Amygdala (tissue), 56 donors: ENCODE results near the gene MDFI.
"Not testable (repeated sequence)": the region's sequence is repeated elsewhere in the genome, so short reads cannot be mapped to it uniquely, and the experiment has no call there.

Experiments used
- DNase-seq, 56 donors: peaks; one replicate each; lab custom pipeline; 2025; lab: John Stamatoyannopoulos, UW

MDFI gene

DNA sequence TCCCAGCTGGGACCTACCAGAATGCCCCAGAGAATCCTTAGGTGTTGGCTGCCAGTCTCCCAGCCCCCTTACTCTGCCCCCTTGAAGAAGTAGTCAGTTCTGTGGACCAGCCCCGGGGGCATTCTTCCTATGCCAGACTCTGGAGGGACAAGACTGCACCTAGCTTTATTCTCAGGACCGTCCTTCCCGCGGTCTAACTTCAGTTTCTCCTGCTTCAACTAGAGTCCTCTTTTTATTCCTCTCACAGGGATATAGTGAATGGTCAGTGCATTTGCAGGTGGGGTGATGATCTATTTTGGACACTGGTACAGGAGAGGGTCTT lies 35.9 kb upstream of the MDFI start:
- DNase-seq: no peak

- DNase-seq: peak in 55 of 56 donors; percentile 20 to 84 (median 58)
These were observed 35.2 kb upstream of the MDFI start for GRCh38 chr6:41602864-41603608.

- DNase-seq: no peak
These were observed 34.3 kb upstream of the MDFI start for GRCh38 chr6:41604006-41604405.

DNA sequence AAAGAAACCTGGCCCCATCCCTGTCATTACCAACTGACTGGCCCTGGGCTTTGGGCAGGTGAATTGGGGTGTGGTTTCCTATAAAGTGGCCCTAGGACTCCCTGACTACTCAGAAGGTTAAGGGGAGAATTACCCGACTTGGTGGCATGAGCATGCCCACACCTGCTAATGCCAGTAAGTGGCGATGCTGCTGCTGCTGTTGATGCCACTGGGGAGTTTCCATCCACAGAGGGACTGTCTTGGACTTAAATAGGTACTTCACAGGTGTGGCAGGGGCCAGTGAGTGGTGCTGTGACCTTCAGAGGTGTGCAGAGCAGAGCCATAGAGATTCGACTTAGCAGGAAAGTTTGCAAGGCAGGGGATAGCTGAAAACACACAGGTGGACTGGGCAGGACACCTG lies 32.6 kb upstream of the MDFI start:
- DNase-seq: no peak

DNA sequence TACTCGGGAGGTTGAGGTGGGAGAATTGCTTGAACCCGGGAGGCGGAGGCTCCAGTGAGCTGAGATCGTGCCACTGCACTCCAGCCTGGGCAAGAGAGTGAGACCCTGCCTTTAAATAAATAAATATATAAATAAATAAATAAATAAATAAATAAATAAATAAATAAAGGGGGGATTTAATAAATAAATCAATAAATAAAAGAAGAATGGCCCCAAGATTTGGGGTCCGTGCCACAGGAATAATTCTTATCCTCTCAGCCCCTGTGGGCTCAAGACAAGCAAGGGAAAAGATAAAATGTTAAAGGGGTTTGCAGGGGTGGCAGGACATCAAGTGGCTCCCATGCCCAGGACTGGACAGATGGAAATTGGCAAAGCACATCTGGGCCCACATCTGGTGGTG lies 31.2 kb upstream of the MDFI start:
- no peak for DNase-seq

DNA sequence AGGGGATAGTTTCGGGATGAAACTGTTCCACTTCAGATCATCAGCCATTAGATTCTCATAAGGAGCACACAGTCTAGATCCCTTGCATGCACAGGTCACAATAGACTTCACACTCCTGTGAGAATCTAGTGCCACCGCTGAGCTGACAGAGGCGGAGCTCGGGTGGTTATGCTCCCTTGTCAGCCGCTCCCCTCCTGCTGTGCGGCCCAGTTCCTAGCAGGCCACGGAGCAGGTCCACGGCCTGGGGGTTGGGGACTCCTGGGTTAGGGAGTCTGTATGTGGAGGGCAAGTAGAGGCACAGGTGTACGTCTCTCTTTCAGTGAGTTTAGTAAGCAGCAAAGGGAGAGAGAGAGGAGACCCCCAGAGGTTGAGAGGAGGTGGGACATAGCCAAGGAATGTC lies 30.5 kb upstream of the MDFI start:
- no peak for DNase-seq

DNA sequence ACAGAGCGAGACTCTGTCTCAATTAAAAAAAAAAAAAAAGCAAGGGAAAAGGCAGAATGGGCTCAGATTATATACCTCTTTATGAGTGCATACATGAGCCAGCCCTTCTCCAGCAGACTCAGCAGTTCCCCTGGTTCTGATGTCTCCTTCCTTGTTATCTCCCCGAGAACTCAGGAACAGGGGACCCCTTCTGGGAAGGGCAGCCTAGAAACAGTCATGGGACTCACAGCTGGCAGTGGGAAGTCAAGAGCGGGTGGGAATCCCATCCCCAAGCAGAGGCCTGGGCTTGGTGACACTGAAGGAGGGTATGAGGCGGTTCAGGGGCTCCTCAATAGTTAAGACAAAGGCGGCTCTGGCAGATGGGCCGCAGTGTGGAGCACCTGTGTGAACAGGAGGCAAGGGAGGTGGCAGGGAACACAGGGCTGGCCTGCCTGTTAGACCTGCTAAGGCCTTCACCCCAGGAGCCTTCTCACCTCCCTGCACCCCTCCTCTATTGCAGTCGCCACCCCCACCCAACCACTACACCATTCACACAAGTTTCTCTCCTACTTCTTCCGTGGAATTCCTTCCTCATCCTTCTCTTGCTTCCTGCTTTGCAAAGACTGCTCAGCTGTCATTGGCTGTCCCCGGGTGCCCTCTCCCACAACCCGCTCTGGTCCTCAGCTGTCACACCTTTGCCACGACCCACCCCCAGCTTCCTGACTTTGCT lies 29.7 kb upstream of the MDFI start:
- no peak for DNase-seq

DNA sequence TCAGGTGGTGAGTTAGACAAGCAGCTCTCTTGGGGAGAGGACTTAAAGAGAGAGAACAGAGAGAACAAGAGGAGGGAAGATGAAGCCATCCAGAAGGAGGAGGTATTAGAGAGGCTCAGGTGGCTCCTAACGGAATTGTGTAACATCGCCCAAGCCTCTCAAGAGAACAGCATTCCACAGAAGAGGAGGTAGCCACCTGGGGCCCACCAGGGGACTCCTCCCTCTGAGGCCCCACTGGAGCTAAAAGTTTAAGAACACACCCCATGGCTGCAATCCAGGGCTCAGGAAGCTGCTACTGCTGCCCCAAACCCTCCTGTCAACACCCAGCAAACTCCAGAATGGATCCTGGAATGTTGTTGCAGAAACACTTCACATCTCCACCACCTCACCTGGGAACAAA lies 23.6 kb upstream of the MDFI start:
- no peak for DNase-seq

DNA sequence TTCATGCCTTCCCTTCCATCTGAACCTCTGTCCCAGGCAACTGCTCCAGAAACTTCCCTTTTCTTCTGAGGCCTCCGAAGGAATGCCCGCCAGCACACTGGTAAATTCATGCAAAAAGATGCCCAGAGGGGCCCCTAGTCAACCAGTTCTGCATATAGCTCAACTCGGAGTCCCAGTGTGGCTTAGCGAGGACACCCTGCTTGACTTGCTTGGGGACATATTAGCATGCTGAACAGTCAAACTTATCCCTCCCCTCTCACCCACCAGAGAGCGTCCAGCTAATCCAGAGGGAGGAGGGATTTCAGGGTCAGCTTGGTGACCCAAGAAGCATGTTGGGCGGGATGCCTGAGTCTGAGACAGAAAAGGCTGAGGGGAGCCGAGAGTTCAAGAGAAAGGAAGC lies 23.0 kb upstream of the MDFI start:
- DNase-seq: no peak

GRCh38 chr6:41618598-41618997 lies 19.7 kb upstream of the MDFI start:
- no peak for DNase-seq

DNA sequence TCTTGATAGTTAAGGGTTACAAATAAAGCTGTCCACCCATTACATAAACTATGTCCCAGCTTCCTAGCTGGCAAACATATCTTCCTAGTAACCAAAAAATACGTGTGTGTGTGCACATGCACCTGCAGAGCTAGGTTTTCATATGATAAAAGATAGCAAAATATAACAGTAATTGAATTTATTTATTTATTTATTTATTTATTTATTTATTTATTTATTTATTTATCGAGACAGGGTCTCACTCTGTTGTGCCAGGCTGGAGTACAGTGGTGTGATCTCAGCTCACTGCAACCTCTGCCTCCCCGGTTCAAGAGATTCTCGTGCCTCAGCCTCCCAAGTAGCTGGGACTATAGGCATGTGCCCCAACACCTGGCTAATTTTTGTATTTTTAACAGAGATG lies 19.1 kb upstream of the MDFI start:
- not testable (repeated sequence) for DNase-seq

- no peak for DNase-seq
These were observed 16.9 kb upstream of the MDFI start for GRCh38 chr6:41621367-41621766.

GRCh38 chr6:41621802-41622201 lies 16.5 kb upstream of the MDFI start:
- DNase-seq: no peak

DNA sequence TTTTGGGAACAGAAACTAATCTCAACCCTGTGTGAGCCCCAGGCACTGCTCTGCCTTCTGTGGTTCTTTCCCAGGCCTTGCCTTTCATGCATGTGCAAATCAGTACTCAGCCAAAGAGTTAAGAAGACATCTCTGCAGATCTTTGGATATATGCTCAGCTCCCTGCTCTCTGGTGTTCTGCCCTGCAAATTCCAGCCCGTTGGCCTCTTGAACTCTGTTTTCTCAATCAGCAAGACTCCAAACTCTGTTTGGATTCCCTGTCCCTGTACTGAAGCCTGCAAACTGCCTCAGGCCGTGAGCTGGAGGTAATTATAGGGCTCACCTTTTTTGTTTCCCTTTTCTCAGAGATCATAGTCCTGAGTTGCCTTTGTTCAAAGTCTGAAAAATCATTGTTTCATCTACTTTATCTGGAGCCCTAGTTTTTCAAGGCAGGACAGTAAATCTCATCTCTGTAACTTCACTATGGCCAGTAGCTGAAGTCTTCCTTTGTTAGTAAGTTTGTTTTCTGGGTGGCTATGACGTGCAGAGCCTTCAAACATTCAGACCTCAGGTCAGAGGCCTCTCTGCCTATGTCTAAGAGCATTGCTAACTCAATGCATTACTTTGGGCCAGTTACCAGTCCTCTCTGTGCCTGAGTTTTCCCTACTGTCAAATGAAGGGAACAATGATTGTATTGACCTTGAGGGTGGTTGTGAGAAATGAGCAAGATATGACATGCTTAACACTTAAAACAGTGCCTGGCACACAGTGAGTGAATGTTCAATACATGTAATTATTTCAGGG lies 15.9 kb upstream of the MDFI start:
- no peak for DNase-seq

DNA sequence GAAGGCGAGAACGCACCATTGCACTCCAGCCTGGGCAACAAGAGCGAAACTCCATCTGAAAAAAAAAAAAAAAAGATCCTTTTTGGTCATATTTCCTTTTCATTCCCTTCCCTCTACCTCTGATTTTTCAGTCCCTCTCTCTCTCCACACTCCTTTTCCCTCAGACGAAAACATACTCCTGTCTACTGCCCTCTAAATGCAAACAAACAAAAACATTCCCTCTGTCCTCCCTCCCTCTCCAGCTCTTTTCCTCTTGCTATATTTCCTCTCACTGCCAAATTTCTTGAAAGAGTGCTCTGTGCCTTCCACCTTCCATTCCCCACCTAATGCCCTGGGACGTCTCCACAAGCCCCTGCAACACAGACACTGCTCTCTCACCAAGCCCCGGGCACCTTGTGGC lies 14.9 kb upstream of the MDFI start:
- DNase-seq: no peak

DNA sequence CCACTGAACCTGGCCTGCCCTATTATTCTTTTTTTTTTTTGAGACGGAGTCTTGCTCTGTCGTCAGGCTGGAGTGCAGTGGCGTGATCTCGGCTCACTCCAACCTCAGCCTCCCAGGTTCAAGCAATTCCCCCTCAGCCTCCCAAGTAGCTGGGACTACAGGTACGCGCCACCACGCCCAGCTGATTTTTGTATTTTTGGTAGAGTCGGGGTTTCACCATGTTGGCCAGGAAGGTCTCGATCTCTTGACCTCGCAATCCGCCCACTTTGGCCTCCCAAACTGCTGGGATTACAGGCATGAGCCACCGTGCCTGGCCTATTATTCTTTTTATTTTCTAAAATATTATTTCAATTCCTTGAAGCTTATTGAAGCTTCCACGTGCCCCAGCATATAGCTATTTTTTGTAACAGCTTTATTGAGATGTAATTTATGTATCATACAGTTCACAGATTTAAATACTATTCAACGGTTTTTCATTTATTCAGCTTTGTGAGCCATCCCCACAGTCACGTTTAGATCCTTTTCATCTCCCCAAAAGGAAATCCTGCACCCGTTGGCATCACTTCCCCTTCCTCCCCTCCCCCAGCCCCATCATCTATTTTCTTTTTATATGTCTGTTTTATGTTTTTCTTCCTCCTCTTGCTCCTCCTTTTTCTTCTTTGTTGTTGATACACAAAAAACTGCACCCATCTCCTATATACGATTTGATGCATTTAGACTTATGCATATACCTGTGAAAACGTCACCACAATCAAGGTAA lies 13.5 kb upstream of the MDFI start:
- no peak for DNase-seq

DNA sequence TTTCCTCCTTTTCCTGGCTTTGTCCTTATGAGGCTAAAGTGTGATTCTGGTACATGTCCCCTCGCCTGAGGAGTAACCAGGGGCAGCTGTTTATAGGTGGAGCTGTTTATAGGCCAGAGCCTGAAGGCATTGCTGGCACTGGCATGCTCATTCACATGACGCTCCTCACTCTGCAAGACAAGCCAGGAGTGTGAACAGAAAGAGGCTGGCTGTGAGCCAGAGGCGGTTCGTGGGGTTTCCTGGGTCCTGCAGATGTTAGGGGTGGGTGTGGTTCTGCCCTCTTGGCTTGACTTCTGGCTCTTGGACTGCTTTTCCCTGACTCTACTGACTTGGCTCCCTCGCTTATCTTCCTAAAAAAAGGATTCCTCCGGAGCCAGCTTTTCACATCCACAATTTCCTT lies 12.8 kb upstream of the MDFI start:
- no peak for DNase-seq

GRCh38 chr6:41626022-41626421 lies 12.2 kb upstream of the MDFI start:
- DNase-seq: no peak

- no peak for DNase-seq
These were observed 11.4 kb upstream of the MDFI start for GRCh38 chr6:41626917-41627316.

DNA sequence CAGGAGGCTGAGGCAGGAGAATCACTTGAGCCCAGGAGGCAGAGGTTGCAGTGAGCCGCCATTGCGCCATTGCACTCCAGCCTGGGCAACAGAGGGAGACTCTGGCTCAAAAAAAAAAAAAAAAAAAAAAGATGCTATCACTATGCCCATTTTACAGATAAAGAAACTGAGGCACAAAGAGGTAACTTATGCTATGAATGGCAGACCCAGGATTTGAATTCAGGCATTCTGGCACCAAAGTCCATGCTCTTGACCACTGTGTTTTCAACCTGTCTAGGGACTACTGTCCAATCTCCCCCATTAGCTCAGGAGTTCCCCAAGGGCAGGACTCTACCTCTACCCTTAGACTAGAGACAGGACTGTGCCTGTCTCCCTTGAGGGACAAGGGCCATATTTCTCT lies 9.1 kb upstream of the MDFI start:
- DNase-seq: no peak

GRCh38 chr6:41630069-41630468 lies 8.2 kb upstream of the MDFI start:
- DNase-seq: no peak
